Transverse colon (tissue), 4 donors: ENCODE measurements around the gene SLC6A18. TPM values are rescaled to one million over a fixed set of nuclear protein-coding genes. Genes with fewer than 3 reads are reported as not detected.

Source experiments
- DNase-seq: peaks from one replicate; pipeline ENCODE4 v3.0.0-alpha.2; 2019
- H3K27ac ChIP-seq, 4 donors: fragments of 200-600 bp; sonication (generic); 2 replicates each; pipeline ENCODE4 v1.5.1; 2016 to 2018; ENCODE audit warnings: inconsistent platforms in 4 of 4
- H3K27me3 ChIP-seq: fragments of 200-600 bp; sonication (generic); 2 replicates; pipeline ENCODE4 v1.5.1; 2017; ENCODE audit warnings: inconsistent platforms
- H3K36me3 ChIP-seq, 4 donors: fragments of 200-600 bp; sonication (generic); 2 replicates each; pipeline ENCODE4 v1.5.1; 2017 to 2019; ENCODE audit warnings: inconsistent platforms in 4 of 4
- H3K4me1 ChIP-seq, 4 donors: fragments of 200-600 bp; sonication (generic); 2 replicates each; pipeline ENCODE4 v1.5.1; 2017 to 2020; ENCODE audit warnings: inconsistent platforms in 4 of 4
- H3K4me3 ChIP-seq, 4 donors: fragments of 200-600 bp; sonication (generic); 1 replicate in 1 of 4; 2 replicates in 3 of 4; pipeline versions ENCODE4 v1.5.1 to v1.6.1; 2017 to 2019; ENCODE audit warnings: inconsistent platforms in 4 of 4
- H3K9me3 ChIP-seq, 2 donors: fragments of 200-600 bp; sonication (generic); 2 replicates each; pipeline ENCODE4 v1.5.1; 2017 to 2019; ENCODE audit warnings: inconsistent platforms in 2 of 2
- CTCF ChIP-seq, 5 experiments: fragments of 200-600 bp in 3 of 5; fragments of 450-650 bp in 2 of 5; sonication (generic) in 3 of 5; IDR thresholded peaks; 1 replicate in 2 of 5; 2 replicates in 3 of 5; pipeline ENCODE4 v1.5.1; 2016 to 2017; ENCODE audit warnings: antibody characterized with exemption in 5 of 5, inconsistent platforms in 3 of 5, mild to moderate bottlenecking in 2 of 5, moderate library complexity in 1 of 5
- EP300 ChIP-seq: sonication (generic); formaldehyde crosslinking; IDR thresholded peaks from one replicate; pipeline ENCODE4 v1.6.1; 2017; ENCODE audit warnings: antibody characterized with exemption, low read depth
- POLR2A ChIP-seq: fragments of 450-650 bp; IDR thresholded peaks from one replicate; pipeline ENCODE4 v1.6.1; 2016; ENCODE audit warnings: antibody characterized with exemption, mild to moderate bottlenecking, moderate library complexity
- POLR2AphosphoS5 ChIP-seq, 3 donors: sonication (generic); formaldehyde crosslinking; IDR thresholded peaks; one replicate each; pipeline ENCODE4 v1.6.1; 2016; ENCODE audit warnings: antibody characterized with exemption in 3 of 3
- WGBS, 2 donors: methylation state at CpG; one replicate each; pipeline ENCODE4 v1.1.5; 2018; ENCODE audit warnings: low coverage in 1 of 2; 5-methylcytosine and 5-hydroxymethylcytosine counted together
- in situ Hi-C, 4 donors: fragments of 200-750 bp; cut with MboI; loops; one replicate each; pipeline versions ENCODE4 v1.15.0 to v1.15.1; 2017; ENCODE audit warnings: low sequenced_read_pairs in 3 of 4, low pct_ligation_motif_present in 1 of 4, low pct_unique_long_range_greater_than_20kb in 1 of 4
- intact Hi-C: fragments of 100-400 bp; cut with DNase I; formaldehyde crosslinking; loops from one replicate; pipeline ENCODE4 v1.15.1; 2023; ENCODE audit warnings: low total_unique reads
- total RNA-seq, 4 donors: library from RNA; depleted of rRNA; stranded (reverse); fragments of >200 nt; gene quantifications; one replicate each; pipeline ENCODE4 v1.1.0, GENCODE V29; 2016

The SLC6A18 gene
- total RNA-seq, 4 donors from 2014 or later, result not detected

GRCh38 chr5:1245905-1246576 lies 20.9 kb downstream of the SLC6A18 start:
- intact Hi-C loops, result no loop called here
- 44% methylated on average over 44 of the region's 58 CpGs; no CpG with 5 or more reads in 1 of the 2 donors for WGBS, 2 donors
- Histone ChIP-seq H3K27me3 (peaks cover 47% of the 10 kb centered on the region), H3K27ac (no peak overlapping the region), H3K36me3 (no peaks in the 10 kb centered on the region), H3K9me3 (no peaks in the 10 kb centered on the region), H3K4me1 (peaks cover 0 to under 1% (median 0%) of the 10 kb centered on the region in 4 donors), H3K4me3 (no peak overlapping the region)
- in situ Hi-C loops, result no loop called here
- DNase-seq, result no peak
- TF ChIP-seq POLR2A (no peak), POLR2AphosphoS5 (IDR thresholded peaks at IDR 0.05) (no peak), CTCF (IDR thresholded peaks at IDR 0.05) (no peak), EP300 (no peak)

- Histone ChIP-seq H3K9me3 (no peaks in the 10 kb centered on the region), H3K27ac (no peak overlapping the region), H3K4me3 (no peak overlapping the region), H3K36me3 (no peaks in the 10 kb centered on the region), H3K4me1 (peaks cover 0 to 7% (median 2%) of the 10 kb centered on the region in 4 donors), H3K27me3 (peaks cover 47% of the 10 kb centered on the region)
- in situ Hi-C loops, result no loop called here
- intact Hi-C loops, result no loop called here
- TF ChIP-seq POLR2AphosphoS5 (IDR thresholded peaks at IDR 0.05) (no peak), CTCF (IDR thresholded peaks at IDR 0.05) (no peak), EP300 (no peak)
- DNase-seq, result peak; percentile 35
- 17% methylated on average over 43 of the region's 43 CpGs; no CpG with 5 or more reads in 1 of the 2 donors for WGBS, 2 donors
Observed at GRCh38 chr5:1246711-1247431, 21.7 kb downstream of the SLC6A18 start.

- in situ Hi-C loops (no loop called here), intact Hi-C loops (no loop called here)
- Histone ChIP-seq H3K4me3 (no peak overlapping the region), H3K4me1 (peaks cover 0 to 7% (median 2%) of the 10 kb centered on the region in 4 donors), H3K27me3 (peaks cover 47% of the 10 kb centered on the region), H3K36me3 (no peaks in the 10 kb centered on the region), H3K9me3 (no peaks in the 10 kb centered on the region), H3K27ac (no peak overlapping the region)
- no peak for TF ChIP-seq CTCF (IDR thresholded peaks at IDR 0.05)
- no peak for TF ChIP-seq EP300
- no peak for TF ChIP-seq POLR2A
- TF ChIP-seq POLR2AphosphoS5 (IDR thresholded peaks at IDR 0.05), result no peak
- no peak for DNase-seq
- WGBS, 2 donors, result 71 to 83% methylated on average over 1 to 6 of the region's 6 CpGs
Observed at GRCh38 chr5:1247811-1248210, 22.6 kb downstream of the SLC6A18 start.

- no peak for TF ChIP-seq POLR2AphosphoS5 (IDR thresholded peaks at IDR 0.05)
- no peak for TF ChIP-seq EP300
- no peak for TF ChIP-seq POLR2A
- no peak for TF ChIP-seq CTCF (IDR thresholded peaks at IDR 0.05)
- in situ Hi-C loops, result no loop called here
- no peaks in the 10 kb centered on the region for H3K36me3 ChIP-seq
- no peak overlapping the region for H3K4me3 ChIP-seq
- 81% methylated on average over 29 of the region's 29 CpGs; no CpG with 5 or more reads in 1 of the 2 donors for WGBS, 2 donors
- intact Hi-C loops, result no loop called here
- no peaks in the 10 kb centered on the region for H3K9me3 ChIP-seq
- H3K27ac ChIP-seq, result no peak overlapping the region
- peaks cover 38% of the 10 kb centered on the region for H3K27me3 ChIP-seq
- DNase-seq, result no peak
- peaks cover 0 to 7% (median 2%) of the 10 kb centered on the region in 4 donors for H3K4me1 ChIP-seq
Observed at GRCh38 chr5:1249366-1250280, 24.4 kb downstream of the SLC6A18 start.
